ENCODE data around the gene EVC2. TPM values are rescaled to one million over a fixed set of nuclear protein-coding genes. Genes with fewer than 3 reads are reported as not detected.

The EVC2 gene
- total RNA-seq, 2 donors from 2014 or later, result 9.7 to 11.7 TPM

DNA sequence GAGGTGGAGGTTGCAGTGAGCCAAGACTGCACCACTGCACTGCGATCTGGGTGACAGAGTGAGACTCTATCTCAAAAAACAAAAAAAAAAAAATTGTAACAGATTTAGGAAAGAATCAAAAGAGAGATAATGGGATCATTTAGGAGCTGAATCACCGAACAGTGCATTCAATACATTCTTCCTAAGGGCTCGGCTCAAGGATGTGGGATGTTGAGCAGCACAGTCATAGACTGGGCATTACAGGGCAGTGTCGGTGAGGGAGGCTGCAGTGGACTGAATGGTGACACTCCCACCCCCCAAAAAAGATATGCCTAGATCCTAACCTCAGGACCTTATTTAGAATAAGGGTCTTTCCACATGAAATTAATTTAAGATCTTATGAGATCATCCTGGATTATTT is 70.0 kb downstream of the EVC2 start:
- 93 to 94% methylated on average over 2 to 4 of the region's 4 CpGs for WGBS, 2 experiments (ENCODE audit: insufficient coverage in 1 of 2, insufficient read length in 1 of 2)
- no peaks in the 10 kb centered on the region for H3K27me3 Mint-ChIP-seq (ENCODE audit: insufficient read depth)

GRCh38 chr4:5636766-5637670 is 71.3 kb downstream of the EVC2 start:
- no peaks in the 10 kb centered on the region for H3K4me1 ChIP-seq (ENCODE audit: control insufficient read depth, insufficient read depth, low read length)
- Mint-ChIP-seq H3K36me3 (ENCODE audit: low read depth) (peaks cover 46% of the 10 kb centered on the region), H3K4me1 (peaks cover 7% of the 10 kb centered on the region), H3K9me3 (no peaks in the 10 kb centered on the region), H3K4me3 (no peak overlapping the region), H3K27ac (no peak overlapping the region), H3K27me3 (ENCODE audit: insufficient read depth) (no peaks in the 10 kb centered on the region)
- TF ChIP-seq, protein P1, sequence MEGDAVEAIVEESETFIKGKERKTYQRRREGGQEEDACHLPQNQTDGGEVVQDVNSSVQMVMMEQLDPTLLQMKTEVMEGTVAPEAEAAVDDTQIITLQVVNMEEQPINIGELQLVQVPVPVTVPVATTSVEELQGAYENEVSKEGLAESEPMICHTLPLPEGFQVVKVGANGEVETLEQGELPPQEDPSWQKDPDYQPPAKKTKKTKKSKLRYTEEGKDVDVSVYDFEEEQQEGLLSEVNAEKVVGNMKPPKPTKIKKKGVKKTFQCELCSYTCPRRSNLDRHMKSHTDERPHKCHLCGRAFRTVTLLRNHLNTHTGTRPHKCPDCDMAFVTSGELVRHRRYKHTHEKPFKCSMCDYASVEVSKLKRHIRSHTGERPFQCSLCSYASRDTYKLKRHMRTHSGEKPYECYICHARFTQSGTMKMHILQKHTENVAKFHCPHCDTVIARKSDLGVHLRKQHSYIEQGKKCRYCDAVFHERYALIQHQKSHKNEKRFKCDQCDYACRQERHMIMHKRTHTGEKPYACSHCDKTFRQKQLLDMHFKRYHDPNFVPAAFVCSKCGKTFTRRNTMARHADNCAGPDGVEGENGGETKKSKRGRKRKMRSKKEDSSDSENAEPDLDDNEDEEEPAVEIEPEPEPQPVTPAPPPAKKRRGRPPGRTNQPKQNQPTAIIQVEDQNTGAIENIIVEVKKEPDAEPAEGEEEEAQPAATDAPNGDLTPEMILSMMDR (conservative IDR thresholded peaks at IDR 0.05), result no peak
- no peak overlapping the region for H3K9ac ChIP-seq (ENCODE audit: extremely low read depth, low read length, poor library complexity, severe bottlenecking)
- 73 to 90% methylated on average over 6 to 13 of the region's 13 CpGs for WGBS, 2 experiments (ENCODE audit: insufficient coverage in 1 of 2, insufficient read length in 1 of 2)
- H3K27me3 ChIP-seq (ENCODE audit: control insufficient read depth, insufficient read depth, low read length, poor library complexity, severe bottlenecking), result no peaks in the 10 kb centered on the region
- DNase-seq, result no peak
- no peaks in the 10 kb centered on the region for H3K36me3 ChIP-seq (ENCODE audit: control insufficient read depth, insufficient read depth, low read length)
- H3K27ac ChIP-seq (ENCODE audit: low read depth, low read length), result no peak overlapping the region
- H3K9me3 ChIP-seq (ENCODE audit: control insufficient read depth, low read length), result no peaks in the 10 kb centered on the region
- H3K4me3 ChIP-seq (ENCODE audit: low read length), result no peak overlapping the region

More for the DNA sequence above, 70.0 kb downstream of the EVC2 start:
- no peak overlapping the region for H3K27ac ChIP-seq (ENCODE audit: low read depth, low read length)
- H3K4me3 Mint-ChIP-seq, result no peak overlapping the region
- no peak overlapping the region for H3K4me3 ChIP-seq (ENCODE audit: low read length)
- no peak for DNase-seq
- no peaks in the 10 kb centered on the region for H3K4me1 Mint-ChIP-seq
- H3K9me3 ChIP-seq (ENCODE audit: control insufficient read depth, low read length), result no peaks in the 10 kb centered on the region
- TF ChIP-seq, protein P1 (conservative IDR thresholded peaks at IDR 0.05), result no peak
- peaks cover 47% of the 10 kb centered on the region for H3K36me3 Mint-ChIP-seq (ENCODE audit: low read depth)
- no peak overlapping the region for H3K27ac Mint-ChIP-seq
- no peaks in the 10 kb centered on the region for H3K27me3 ChIP-seq (ENCODE audit: control insufficient read depth, insufficient read depth, low read length, poor library complexity, severe bottlenecking)
- H3K9me3 Mint-ChIP-seq, result no peaks in the 10 kb centered on the region
- no peak overlapping the region for H3K9ac ChIP-seq (ENCODE audit: extremely low read depth, low read length, poor library complexity, severe bottlenecking)
- H3K36me3 ChIP-seq (ENCODE audit: control insufficient read depth, insufficient read depth, low read length), result no peaks in the 10 kb centered on the region
- no peaks in the 10 kb centered on the region for H3K4me1 ChIP-seq (ENCODE audit: control insufficient read depth, insufficient read depth, low read length)

GRCh38 chr4:5635826-5636195 is 72.5 kb downstream of the EVC2 start:
- no peak overlapping the region for H3K27ac ChIP-seq (ENCODE audit: low read depth, low read length)
- H3K36me3 ChIP-seq (ENCODE audit: control insufficient read depth, insufficient read depth, low read length), result no peaks in the 10 kb centered on the region
- H3K9ac ChIP-seq (ENCODE audit: extremely low read depth, low read length, poor library complexity, severe bottlenecking), result no peak overlapping the region
- no peaks in the 10 kb centered on the region for H3K9me3 ChIP-seq (ENCODE audit: control insufficient read depth, low read length)
- H3K4me1 Mint-ChIP-seq, result peaks cover 8% of the 10 kb centered on the region
- TF ChIP-seq, protein P1 (conservative IDR thresholded peaks at IDR 0.05), result no peak
- no peaks in the 10 kb centered on the region for H3K27me3 ChIP-seq (ENCODE audit: control insufficient read depth, insufficient read depth, low read length, poor library complexity, severe bottlenecking)
- no peak overlapping the region for H3K27ac Mint-ChIP-seq
- H3K4me3 Mint-ChIP-seq, result no peak overlapping the region
- WGBS, 2 experiments (ENCODE audit: insufficient coverage in 1 of 2, insufficient read length in 1 of 2), result 89% methylated on average over 7 of the region's 7 CpGs; no CpG with 5 or more reads in 1 of the 2 experiments
- H3K9me3 Mint-ChIP-seq, result no peaks in the 10 kb centered on the region
- H3K4me1 ChIP-seq (ENCODE audit: control insufficient read depth, insufficient read depth, low read length), result no peaks in the 10 kb centered on the region
- H3K36me3 Mint-ChIP-seq (ENCODE audit: low read depth), result peaks cover 46% of the 10 kb centered on the region
- no peak for DNase-seq
- H3K4me3 ChIP-seq (ENCODE audit: low read length), result no peak overlapping the region
- no peaks in the 10 kb centered on the region for H3K27me3 Mint-ChIP-seq (ENCODE audit: insufficient read depth)
